ENCODE results near the gene MEN1.
"Not testable (repeated sequence)": the region's sequence is repeated elsewhere in the genome, so short reads cannot be mapped to it uniquely, and the experiment has no call there.

MEN1 gene

DNA sequence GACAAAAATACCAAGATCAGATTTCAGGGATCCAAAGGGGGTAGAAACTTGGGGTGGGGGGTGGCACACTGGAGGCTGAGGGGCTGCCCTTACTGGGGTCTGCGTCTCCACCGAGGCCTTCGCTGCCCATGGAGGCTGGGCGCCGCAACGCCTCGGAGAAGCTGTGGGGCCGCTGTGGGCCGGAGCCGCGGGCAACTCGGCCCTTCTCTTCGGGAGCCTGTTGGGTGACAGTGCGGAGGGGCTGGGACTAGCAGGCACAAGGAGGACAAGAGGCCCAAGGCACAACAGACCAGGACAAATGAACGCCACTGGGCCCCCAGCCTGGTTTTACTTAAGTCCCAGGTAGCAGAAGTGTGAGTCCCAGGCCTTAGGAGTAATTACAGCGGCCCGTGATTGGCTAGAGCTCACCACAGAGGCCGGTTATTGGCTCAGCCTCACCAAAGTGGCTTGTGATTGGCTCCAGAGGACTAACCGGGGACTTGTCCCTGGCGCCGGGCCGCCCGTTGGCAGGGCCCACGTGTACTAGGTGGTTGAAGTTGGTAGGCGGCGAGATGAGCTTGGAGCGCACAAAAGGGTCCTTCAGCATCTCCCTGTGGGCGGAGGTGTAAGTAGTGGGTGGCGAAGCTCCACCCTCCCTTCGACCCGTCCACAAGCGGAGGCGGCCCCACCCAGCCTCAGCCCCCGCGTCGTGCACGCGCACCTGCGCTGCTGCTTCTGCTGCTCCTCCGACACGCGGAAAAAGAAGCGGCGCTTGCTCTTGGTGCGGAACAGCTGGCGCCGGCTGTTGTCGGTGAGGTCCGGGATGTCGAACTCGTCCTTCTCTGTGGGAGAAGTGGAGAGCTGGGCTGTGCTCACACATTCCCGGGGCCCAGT is 16.5 kb upstream of the MEN1 start:
- H3K36me3 Mint-ChIP-seq, result peaks cover 23% of the 10 kb centered on the region
- no peak overlapping the region for H3K4me3 Mint-ChIP-seq
- H3K9me3 Mint-ChIP-seq, result no peaks in the 10 kb centered on the region
- H3K4me1 Mint-ChIP-seq, result no peaks in the 10 kb centered on the region
- H3K27ac Mint-ChIP-seq, result no peak overlapping the region
- H3K27me3 Mint-ChIP-seq, result no peaks in the 10 kb centered on the region
- no peak for ATAC-seq

DNA sequence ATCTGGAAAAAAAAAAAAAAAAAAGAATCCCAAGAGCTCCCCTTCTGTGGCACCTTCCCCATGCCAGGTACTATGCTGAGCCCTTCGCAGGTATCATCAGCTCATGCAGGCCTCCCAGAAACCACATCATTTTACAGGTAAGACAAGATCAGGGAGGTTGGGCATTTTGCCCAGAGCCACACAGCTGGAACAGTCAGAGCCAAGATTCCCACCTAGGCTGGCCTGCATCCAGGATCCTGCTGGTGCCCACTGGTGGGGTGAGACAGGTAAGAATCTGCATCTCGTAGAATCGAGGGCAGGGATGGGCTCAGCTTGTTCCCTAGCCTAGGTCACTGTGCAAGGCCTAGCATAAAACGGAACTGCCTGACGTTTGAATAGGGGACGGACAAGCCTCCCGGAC is 15.7 kb upstream of the MEN1 start:
- H3K27me3 Mint-ChIP-seq, result no peaks in the 10 kb centered on the region
- no peaks in the 10 kb centered on the region for H3K4me1 Mint-ChIP-seq
- H3K36me3 Mint-ChIP-seq, result peaks cover 21% of the 10 kb centered on the region
- H3K27ac Mint-ChIP-seq, result no peak overlapping the region
- ATAC-seq, result no peak
- no peak overlapping the region for H3K4me3 Mint-ChIP-seq
- H3K9me3 Mint-ChIP-seq, result no peaks in the 10 kb centered on the region

DNA sequence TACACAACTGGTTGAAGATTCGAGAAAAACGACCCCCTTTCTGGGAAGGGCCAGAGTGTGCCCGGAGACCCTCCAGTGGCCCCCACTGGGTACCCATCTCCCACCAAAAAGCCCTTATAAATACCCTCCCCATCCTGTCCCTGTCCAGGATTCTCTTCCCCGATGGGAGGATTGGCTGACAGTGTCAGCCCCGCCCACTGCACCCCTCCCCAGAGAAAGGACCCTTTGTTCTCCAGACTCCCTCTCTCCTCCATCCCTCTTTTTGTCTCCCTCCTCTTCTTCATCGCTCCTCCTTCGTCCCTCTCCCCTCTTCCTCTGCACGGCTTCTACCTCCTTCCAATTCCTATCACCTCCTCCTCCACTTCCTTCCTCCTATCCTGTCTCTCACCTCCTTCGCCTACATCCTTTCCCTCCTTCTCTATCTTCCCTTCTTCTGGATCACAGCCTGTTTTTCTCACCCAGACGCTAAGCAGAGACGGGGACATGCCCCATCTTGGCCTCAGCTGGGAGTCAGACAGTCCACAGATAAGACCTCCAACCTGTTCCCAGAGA is 13.3 kb upstream of the MEN1 start:
- no peak for ATAC-seq
- H3K27me3 Mint-ChIP-seq, result no peaks in the 10 kb centered on the region
- H3K36me3 Mint-ChIP-seq, result peaks cover 15% of the 10 kb centered on the region
- no peak overlapping the region for H3K27ac Mint-ChIP-seq
- H3K9me3 Mint-ChIP-seq, result no peaks in the 10 kb centered on the region
- H3K4me3 Mint-ChIP-seq, result no peak overlapping the region
- no peaks in the 10 kb centered on the region for H3K4me1 Mint-ChIP-seq

DNA sequence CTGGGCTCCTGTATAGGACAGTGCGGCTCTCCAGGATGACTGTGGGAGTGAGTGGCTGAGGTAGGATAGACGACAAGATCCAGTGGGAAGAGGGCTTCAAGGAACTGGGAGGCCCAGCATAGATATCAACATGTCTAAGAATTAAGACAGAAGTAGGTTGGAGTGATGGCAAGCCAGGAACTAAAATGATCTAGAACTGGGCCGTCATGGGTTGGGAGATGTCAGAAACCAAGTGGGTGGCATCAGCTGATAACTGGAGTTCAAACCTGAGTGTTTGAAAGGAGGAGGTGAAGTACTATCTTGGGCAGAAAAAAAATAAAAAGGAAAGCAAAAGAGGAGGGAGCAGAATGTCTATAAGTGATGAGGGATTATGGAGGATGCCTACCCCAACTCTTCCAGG is 7.1 kb upstream of the MEN1 start:
- H3K36me3 Mint-ChIP-seq, result no peaks in the 10 kb centered on the region
- H3K4me1 Mint-ChIP-seq, result peaks cover 16% of the 10 kb centered on the region
- no peaks in the 10 kb centered on the region for H3K27me3 Mint-ChIP-seq

DNA sequence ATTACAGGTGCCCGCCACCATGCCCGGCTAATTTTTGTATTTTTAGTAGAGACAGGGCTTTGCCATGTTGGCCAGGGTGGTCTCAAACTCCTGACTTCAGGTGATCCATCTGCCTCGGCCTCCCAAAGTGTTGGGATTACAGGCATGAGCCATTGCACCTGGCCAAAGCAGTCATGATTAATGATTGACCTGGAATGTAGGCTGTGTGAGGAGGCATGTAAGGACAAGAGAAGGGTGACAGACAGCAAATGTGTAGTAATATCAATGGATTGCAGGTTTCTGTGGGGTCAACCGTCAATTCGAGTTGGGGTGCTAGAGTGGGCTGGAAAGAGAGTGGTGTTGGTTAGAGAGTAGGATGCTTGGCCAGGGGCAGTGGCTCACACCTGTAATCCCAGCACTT is 5.1 kb upstream of the MEN1 start:
- H3K27ac Mint-ChIP-seq, H3K36me3 Mint-ChIP-seq, ATAC-seq, H3K27me3 Mint-ChIP-seq, H3K9me3 Mint-ChIP-seq, H3K4me3 Mint-ChIP-seq: not testable (repeated sequence)
- H3K4me1 Mint-ChIP-seq, result peaks cover 22% of the 10 kb centered on the region

More for the DNA sequence above, 7.1 kb upstream of the MEN1 start:
- H3K9me3 Mint-ChIP-seq, result no peaks in the 10 kb centered on the region
- ATAC-seq, result no peak
- peak overlapping the region; percentile 0 for H3K27ac Mint-ChIP-seq
- no peak overlapping the region for H3K4me3 Mint-ChIP-seq

DNA sequence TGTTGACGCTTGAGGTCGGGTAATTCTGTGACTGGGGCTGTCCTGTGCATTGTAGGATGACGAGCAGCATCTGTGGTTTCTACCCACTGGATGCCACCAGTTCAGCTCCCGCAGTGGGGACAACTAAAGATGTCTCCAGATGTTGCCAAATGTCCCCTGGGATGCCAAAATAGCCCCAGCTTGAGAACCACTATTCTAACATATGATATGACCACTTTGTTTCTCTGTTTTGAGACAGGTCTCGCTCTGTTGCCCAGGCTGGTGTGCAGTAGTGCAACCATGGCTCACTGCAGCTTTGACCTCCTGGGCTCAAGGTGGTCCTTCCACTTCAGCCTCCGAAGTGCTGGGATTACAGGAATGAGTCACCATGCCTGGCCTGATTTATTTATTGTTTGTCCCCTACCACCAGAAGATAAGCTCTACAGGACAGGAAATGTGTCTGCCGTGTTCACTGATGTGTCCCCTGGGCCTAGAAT is 4.4 kb upstream of the MEN1 start:
- Mint-ChIP-seq H3K27me3 (no peaks in the 10 kb centered on the region), H3K36me3 (no peaks in the 10 kb centered on the region), H3K9me3 (no peaks in the 10 kb centered on the region), H3K4me1 (peaks cover 29% of the 10 kb centered on the region), H3K27ac (peak overlapping the region; percentile 68), H3K4me3 (no peak overlapping the region)
- peak; percentile 86 for ATAC-seq

DNA sequence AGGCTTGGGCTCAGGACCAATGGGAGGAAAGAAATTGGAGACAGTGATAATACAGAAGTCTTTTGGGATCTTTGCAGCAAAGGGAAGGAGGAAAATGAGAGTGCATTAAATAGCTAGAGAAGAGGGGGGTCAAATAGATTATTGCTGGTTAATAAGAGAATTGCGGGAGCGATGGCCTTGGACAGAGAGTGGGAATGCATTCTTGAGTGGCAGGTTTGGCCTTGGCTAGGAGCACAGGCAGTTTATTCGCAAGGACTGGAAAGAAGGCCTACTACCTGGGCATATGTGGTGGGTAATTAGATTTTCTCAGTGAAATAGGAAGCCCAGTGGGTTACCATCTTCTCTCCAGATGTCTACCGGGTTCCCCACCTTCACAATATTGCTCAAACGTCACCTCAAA is 3.5 kb upstream of the MEN1 start:
- H3K27me3 Mint-ChIP-seq, result no peaks in the 10 kb centered on the region

DNA sequence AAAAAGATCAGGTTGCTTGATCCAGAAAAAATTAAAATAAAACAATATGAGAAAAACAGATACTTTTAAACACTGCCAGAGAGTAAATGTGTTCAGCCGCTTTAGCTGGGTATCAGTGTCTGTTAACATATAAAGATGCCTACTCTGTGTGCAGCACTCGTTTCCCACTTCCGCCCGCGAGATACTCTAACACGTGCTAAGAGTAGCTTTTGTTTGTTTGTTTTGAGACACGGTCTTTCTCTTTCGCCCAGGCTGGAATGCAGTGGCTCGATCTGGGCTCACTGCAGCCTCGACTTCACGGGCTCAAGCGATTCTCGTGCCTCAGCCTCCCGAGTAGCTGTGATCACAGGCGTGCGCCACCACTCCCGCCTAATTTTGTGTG is 531 bp upstream of the MEN1 start:
- Mint-ChIP-seq H3K27ac (peak overlapping the region; percentile 89), H3K4me3 (peak overlapping the region; percentile 98), H3K36me3 (peaks cover 22% of the 10 kb centered on the region), H3K4me1 (peaks cover 44% of the 10 kb centered on the region), H3K27me3 (no peaks in the 10 kb centered on the region), H3K9me3 (no peaks in the 10 kb centered on the region)
- no peak for ATAC-seq

More for the DNA sequence above, 3.5 kb upstream of the MEN1 start:
- peak overlapping the region; percentile 68 for H3K27ac Mint-ChIP-seq
- H3K4me3 Mint-ChIP-seq, result no peak overlapping the region
- H3K4me1 Mint-ChIP-seq, result peaks cover 35% of the 10 kb centered on the region
- no peaks in the 10 kb centered on the region for H3K36me3 Mint-ChIP-seq
- no peak for ATAC-seq
- H3K9me3 Mint-ChIP-seq, result no peaks in the 10 kb centered on the region

DNA sequence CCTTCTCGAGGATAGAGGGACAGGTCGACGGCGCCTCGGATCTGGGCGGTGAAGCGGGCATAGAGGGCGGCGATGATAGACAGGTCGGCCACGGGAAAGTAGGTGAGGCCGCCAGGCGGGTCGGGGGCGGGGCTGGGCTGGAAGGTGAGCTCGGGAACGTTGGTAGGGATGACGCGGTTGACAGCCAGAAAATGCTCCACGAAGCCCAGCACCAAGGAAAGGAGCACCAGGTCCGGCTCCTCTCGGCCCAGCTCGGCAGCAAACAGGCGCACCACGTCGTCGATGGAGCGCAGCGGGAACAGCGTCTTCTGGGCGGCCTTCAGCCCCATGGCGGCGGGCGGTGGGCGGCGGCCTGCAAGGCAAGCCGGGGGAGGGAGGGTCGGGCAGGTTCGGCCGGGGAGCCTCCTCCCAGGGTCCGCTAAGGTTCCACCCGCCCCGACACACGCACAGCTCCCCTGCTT is 540 bp downstream of the MEN1 start:
- ATAC-seq, result peak; percentile 4

DNA sequence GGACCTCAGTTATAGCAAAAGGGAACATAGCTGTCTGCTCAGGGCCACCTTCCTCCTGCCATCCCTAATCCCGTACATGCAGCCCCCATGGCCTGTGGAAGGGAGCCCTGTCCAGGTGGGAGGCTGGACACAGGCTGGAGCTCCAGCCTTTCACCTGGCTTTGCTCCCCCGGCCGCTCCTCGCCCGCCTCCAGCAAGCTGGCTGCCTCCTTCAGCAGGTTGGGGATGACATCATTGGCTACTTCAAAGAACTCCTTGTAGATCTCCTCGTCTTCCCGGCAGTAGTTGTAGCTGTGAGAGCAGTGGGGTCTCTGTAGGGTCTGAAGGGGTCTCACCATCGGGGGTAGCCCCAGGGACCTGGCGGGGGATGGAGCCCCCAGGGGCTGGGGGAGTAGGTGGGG is 4.9 kb downstream of the MEN1 start:
- Mint-ChIP-seq H3K27me3 (no peaks in the 10 kb centered on the region), H3K4me3 (no peak overlapping the region), H3K4me1 (peaks cover 56% of the 10 kb centered on the region), H3K36me3 (peaks cover 38% of the 10 kb centered on the region), H3K27ac (no peak overlapping the region), H3K9me3 (no peaks in the 10 kb centered on the region)
- ATAC-seq, result no peak

More for the DNA sequence above, 540 bp downstream of the MEN1 start:
- H3K27ac Mint-ChIP-seq, result peak overlapping the region; percentile 89
- H3K4me3 Mint-ChIP-seq, result peak overlapping the region; percentile 98
- no peaks in the 10 kb centered on the region for H3K27me3 Mint-ChIP-seq
- H3K9me3 Mint-ChIP-seq, result no peaks in the 10 kb centered on the region
- peaks cover 29% of the 10 kb centered on the region for H3K36me3 Mint-ChIP-seq
- peaks cover 46% of the 10 kb centered on the region for H3K4me1 Mint-ChIP-seq

DNA sequence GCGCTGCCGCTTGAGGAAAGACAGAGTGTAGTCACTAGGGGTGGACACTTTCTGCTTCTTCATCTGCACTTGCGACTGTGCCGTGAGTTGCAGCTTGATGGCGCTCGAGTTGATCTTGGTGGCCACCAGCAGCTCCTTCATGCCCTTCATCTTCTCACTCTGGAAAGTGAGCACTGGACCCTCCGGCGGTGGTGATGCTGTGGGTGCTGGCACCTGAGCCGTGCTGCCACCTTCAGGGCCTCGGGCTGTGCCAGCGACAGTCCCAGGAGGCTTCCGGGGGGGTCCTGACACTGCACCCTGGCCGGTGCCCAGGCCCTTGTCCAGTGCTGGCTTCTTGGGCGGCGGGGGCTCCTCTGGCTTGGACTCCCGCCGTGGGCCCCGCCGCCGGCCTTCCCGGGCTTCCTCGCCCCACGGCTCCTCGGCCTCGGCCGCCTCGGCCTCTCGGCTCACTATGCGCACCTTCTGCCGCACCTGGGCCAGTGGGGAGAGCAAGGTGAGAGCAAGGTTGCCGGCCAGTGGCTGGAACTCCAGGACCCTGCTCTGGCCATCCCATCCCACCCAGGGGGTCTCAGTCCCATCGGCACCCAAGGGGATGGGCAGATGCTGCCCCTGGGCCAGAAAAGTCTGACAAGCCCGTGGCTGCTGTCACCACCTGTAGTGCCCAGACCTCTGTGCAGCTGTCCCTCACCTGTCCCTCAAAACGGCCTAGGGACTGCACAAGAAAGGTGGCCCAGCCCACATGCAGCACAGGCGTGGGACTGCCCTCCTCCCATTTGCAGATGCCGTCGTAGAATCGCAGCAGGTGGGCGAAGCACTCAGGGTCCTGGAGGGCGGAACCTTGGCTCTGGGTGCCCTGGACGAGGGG is 5.8 kb downstream of the MEN1 start:
- ATAC-seq, result no peak
- peaks cover 56% of the 10 kb centered on the region for H3K4me1 Mint-ChIP-seq
- no peaks in the 10 kb centered on the region for H3K27me3 Mint-ChIP-seq
- no peak overlapping the region for H3K4me3 Mint-ChIP-seq
- H3K27ac Mint-ChIP-seq, result no peak overlapping the region
- no peaks in the 10 kb centered on the region for H3K9me3 Mint-ChIP-seq
- H3K36me3 Mint-ChIP-seq, result peaks cover 40% of the 10 kb centered on the region

DNA sequence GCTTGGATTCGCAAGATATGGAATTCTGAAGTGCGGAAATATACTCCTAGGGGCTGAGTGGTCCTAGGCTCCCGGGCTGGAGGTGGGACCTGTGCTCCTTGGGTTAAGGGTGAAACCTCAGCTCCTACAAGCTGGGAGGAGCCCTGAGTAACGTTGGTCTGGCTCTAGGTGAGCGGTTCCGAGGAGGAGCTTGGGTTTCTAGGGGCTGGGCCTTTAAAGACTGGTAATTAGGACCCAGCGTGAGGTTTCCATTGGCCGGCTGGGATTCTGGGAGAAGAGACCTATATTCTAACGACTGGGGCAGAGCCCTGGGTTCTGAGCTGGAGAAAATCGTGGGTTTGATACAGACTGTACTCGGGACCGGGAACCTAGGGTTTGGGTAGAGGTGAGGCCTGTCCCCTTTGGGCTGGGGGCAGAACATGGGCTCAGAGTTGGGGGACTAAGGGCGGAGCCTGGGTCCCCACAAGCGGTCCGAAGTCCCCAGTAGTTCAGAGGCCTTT is 6.5 kb downstream of the MEN1 start:
- Mint-ChIP-seq H3K36me3 (peaks cover 45% of the 10 kb centered on the region), H3K9me3 (no peaks in the 10 kb centered on the region), H3K27ac (peak overlapping the region; percentile 89), H3K27me3 (no peaks in the 10 kb centered on the region), H3K4me3 (peak overlapping the region; percentile 89), H3K4me1 (peaks cover 58% of the 10 kb centered on the region)
- no peak for ATAC-seq

DNA sequence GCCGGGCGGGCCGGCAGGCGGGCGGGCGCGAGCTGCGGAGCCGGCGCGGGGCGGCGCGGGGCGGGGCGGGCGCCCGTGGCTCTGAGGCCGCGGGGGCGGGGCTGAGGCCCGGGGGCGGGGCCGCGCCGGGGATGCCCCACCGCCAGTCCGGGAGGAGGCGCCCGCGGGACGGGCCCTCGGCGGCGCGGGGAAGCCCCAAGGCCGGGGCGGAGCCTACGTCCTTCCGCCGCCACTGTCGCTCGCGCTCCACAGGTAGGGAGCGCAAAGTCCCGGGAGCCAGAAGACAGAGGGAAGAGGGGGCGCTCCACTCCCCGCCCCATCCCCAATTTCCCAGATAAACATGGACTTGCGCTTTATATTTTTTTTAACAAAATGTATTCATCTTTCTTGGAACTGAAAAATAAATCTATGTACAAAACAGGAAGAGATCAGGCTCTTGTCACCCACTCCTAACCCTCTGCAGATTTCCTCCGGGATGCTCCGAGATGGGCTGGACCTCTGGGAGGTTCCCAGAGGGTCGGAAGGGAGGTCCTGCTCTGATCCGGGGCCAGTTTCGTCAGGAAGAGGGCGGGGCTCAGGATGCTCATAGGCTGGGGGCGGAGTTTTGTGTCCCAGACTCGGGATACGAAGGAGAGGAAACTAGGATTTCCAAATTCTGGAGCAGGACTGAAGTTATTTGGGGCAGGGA is 7.0 kb downstream of the MEN1 start, which contains the start of gene MAP4K2:
Gene MAP4K2, minus strand, starts transcription at position 57 of the 688 bp plus-strand sequence. CDS start 65 bp downstream, outside the sequence.
- Mint-ChIP-seq H3K27ac (peak within 1 kb of the TSS; percentile 89), H3K36me3 (peaks cover 49% of the 10 kb centered on the region), H3K4me3 (peak within 1 kb of the TSS; percentile 89), H3K27me3 (no peaks in the 10 kb centered on the region), H3K9me3 (no peaks in the 10 kb centered on the region), H3K4me1 (peaks cover 63% of the 10 kb centered on the region)
- peak; percentile 89 for ATAC-seq

DNA sequence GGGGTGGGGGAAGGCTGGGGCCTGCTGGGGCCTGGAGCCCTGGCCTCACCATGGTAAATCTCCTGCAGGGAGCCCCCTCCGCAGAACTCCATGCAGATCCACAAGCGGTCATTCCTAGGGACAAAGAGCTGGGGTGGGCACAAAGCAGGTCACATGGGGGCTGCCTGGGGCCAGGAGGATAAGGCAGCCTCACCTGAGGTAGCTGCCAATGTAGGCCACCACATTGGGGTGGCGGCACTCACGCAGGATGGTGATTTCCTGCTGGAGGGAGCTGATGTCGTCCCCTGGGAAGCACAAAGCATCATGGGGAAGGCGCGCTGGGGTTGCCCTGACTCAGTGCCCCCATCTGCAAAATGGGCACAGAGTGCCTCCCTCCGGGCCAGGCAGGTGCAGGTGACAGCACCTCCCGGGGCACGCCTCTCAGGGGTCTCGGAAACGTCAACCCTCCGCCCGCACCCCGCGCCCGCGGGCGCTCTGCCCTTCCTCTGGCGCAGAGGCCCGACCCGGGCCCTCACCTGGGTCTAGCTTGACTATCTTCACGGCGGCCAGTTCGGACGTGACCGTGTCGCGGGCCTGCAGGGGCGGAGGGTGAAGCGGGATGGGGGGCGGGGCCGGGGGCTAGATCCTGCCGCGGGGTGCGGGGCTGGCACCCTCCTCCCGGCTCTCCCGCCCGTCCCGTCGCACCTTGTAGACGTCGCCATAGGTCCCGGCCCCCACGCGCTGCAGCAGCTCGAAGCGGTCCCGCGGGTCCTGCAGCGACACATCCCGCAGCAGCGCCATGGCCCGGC is 7.8 kb downstream of the MEN1 start:
- Mint-ChIP-seq H3K9me3 (no peaks in the 10 kb centered on the region), H3K4me1 (peaks cover 63% of the 10 kb centered on the region), H3K4me3 (peak overlapping the region; percentile 80), H3K36me3 (peaks cover 42% of the 10 kb centered on the region), H3K27ac (peak overlapping the region; percentile 74), H3K27me3 (no peaks in the 10 kb centered on the region)
- ATAC-seq, result peak; percentile 63

Data from stimulated activated memory B cell treated with anti-CD40 and anti-IgM and Interleukin-4, amounts not matched to agents 10 μg/mL and 1 μg/mL and 100 μg/mL, for 72 hours (primary cell).